ENCODE measurements around the gene SLC25A23. TPM values are rescaled to one million over a fixed set of nuclear protein-coding genes. Genes with fewer than 3 reads are reported as not detected.
A peak's percentile ranks its signal among the peaks of the same experiment; 100 is the strongest.

Gene SLC25A23
- total and polyA plus RNA-seq, 11 donors = 64.4 to 208 (median 114) TPM

- Histone ChIP-seq H3K4me3 (no peak overlapping the region), H3K4me1 (no peaks in the 10 kb centered on the region), H3K9me3 (peaks cover 0 to 14% (median 4%) of the 10 kb centered on the region in 12 donors), H3K27ac (no peak overlapping the region), H3K27me3 (peaks cover 0 to 18% (median 0%) of the 10 kb centered on the region in 9 donors), H3K36me3 (no peaks in the 10 kb centered on the region)
- DNase-seq (no peak), ATAC-seq (no peak)
- WGBS, 4 donors = 62 to 70% (median 67%) methylated on average over 2 of the region's 2 CpGs
- intact Hi-C loops (cut with DNase I) = no loop called here
- TF ChIP-seq POLR2A (IDR thresholded peaks at IDR 0.05) = no peak
- TF ChIP-seq, protein P1, sequence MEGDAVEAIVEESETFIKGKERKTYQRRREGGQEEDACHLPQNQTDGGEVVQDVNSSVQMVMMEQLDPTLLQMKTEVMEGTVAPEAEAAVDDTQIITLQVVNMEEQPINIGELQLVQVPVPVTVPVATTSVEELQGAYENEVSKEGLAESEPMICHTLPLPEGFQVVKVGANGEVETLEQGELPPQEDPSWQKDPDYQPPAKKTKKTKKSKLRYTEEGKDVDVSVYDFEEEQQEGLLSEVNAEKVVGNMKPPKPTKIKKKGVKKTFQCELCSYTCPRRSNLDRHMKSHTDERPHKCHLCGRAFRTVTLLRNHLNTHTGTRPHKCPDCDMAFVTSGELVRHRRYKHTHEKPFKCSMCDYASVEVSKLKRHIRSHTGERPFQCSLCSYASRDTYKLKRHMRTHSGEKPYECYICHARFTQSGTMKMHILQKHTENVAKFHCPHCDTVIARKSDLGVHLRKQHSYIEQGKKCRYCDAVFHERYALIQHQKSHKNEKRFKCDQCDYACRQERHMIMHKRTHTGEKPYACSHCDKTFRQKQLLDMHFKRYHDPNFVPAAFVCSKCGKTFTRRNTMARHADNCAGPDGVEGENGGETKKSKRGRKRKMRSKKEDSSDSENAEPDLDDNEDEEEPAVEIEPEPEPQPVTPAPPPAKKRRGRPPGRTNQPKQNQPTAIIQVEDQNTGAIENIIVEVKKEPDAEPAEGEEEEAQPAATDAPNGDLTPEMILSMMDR (IDR thresholded peaks at IDR 0.05) = no peak
These were observed 30.5 kb upstream of the SLC25A23 start for GRCh38 chr19:6490134-6490533.

GRCh38 chr19:6489278-6490061, 29.9 kb upstream of the SLC25A23 start:
- Histone ChIP-seq H3K9me3 (peaks cover 0 to 14% (median 4%) of the 10 kb centered on the region in 12 donors), H3K27me3 (peaks cover 0 to 18% (median 0%) of the 10 kb centered on the region in 9 donors), H3K36me3 (no peaks in the 10 kb centered on the region), H3K4me3 (peak overlapping the region in 1 of 12 donors; percentile 34), H3K27ac (no peak overlapping the region), H3K4me1 (no peaks in the 10 kb centered on the region)
- TF ChIP-seq, protein P1 (IDR thresholded peaks at IDR 0.05) = no peak
- no peak for TF ChIP-seq POLR2A (IDR thresholded peaks at IDR 0.05)
- DNase-seq (no peak), ATAC-seq (no peak)
- intact Hi-C loops (cut with DNase I) = no loop called here
- WGBS, 4 donors = 41 to 47% (median 45%) methylated on average over 15 of the region's 15 CpGs

GRCh38 chr19:6484831-6485230, 25.2 kb upstream of the SLC25A23 start:
- peaks cover 0 to 26% (median 0%) of the 10 kb centered on the region in 9 donors for H3K27me3 ChIP-seq
- 90 to 94% (median 92%) methylated on average over 7 of the region's 7 CpGs for WGBS, 4 donors
- TF ChIP-seq POLR2A (IDR thresholded peaks at IDR 0.05) = no peak
- TF ChIP-seq, protein P1 (IDR thresholded peaks at IDR 0.05) = no peak
- H3K36me3 ChIP-seq = no peaks in the 10 kb centered on the region
- no peak overlapping the region for H3K4me3 ChIP-seq
- H3K27ac ChIP-seq = no peak overlapping the region
- no peak for DNase-seq
- no peak for ATAC-seq
- no peaks in the 10 kb centered on the region for H3K9me3 ChIP-seq
- H3K4me1 ChIP-seq = peaks cover 0 to 9% (median 0%) of the 10 kb centered on the region in 12 donors
- intact Hi-C loops (cut with DNase I) = no loop called here

DNA sequence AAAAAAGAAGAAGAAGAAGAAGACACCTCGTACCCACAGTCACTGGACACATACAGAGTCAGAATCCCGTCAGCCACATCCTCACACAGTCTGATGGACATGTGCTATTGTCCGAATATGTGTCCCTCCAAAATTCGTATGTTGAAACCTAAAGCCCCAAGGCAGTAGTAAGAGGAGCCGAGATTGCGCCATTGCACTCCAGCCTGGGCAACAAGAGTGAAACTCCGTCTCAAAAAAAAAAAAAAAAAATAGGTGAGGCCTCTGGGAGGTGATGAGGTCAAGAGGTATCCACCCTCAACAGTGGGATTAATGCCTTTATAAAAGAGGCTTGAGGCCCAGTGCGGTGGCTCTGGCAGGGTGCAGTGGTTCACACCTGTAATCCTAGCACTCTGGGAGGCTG, 24.6 kb upstream of the SLC25A23 start:
- DNase-seq = no peak
- Histone ChIP-seq H3K4me1 (peaks cover 0 to 9% (median 0%) of the 10 kb centered on the region in 12 donors), H3K36me3 (no peaks in the 10 kb centered on the region), H3K9me3 (no peaks in the 10 kb centered on the region), H3K27ac (no peak overlapping the region), H3K4me3 (no peak overlapping the region), H3K27me3 (peaks cover 0 to 25% (median 0%) of the 10 kb centered on the region in 9 donors)
- ATAC-seq = no peak
- intact Hi-C loops (cut with DNase I) = no loop called here
- no peak for TF ChIP-seq POLR2A (IDR thresholded peaks at IDR 0.05)
- TF ChIP-seq, protein P1 (IDR thresholded peaks at IDR 0.05) = no peak
- 85 to 91% (median 90%) methylated on average over 8 of the region's 8 CpGs for WGBS, 4 donors

All from heart left ventricle (tissue), 16 donors.